Nephron progenitor cell (in vitro differentiated cells): ENCODE measurements around the gene ACTL7B.
"Not testable (repeated sequence)": the region's sequence is repeated elsewhere in the genome, so short reads cannot be mapped to it uniquely, and the experiment has no call there.

Source experiments
- DNase-seq: peaks from one replicate; pipeline ENCODE4 v3.0.0; 2021
- H3K27ac Mint-ChIP-seq: 2 replicates; pipeline ENCODE4 v1.8.0; 2021; ENCODE audit warnings: mild to moderate bottlenecking, moderate library complexity, mixed read lengths
- H3K27me3 Mint-ChIP-seq: 2 replicates; pipeline ENCODE4 v1.8.0; 2021; ENCODE audit warnings: mild to moderate bottlenecking, low read depth, mixed read lengths; ENCODE audit not compliant: poor library complexity
- H3K36me3 Mint-ChIP-seq: 2 replicates; pipeline ENCODE4 v1.8.0; 2021; ENCODE audit warnings: low read depth, mixed read lengths
- H3K4me1 Mint-ChIP-seq: 2 replicates; pipeline ENCODE4 v1.8.0; 2021; ENCODE audit warnings: mixed read lengths
- H3K4me3 Mint-ChIP-seq: 2 replicates; pipeline ENCODE4 v1.8.0; 2021; ENCODE audit warnings: mild to moderate bottlenecking, moderate library complexity, mixed read lengths
- H3K9me3 Mint-ChIP-seq: 2 replicates; pipeline ENCODE4 v1.8.0; 2021; ENCODE audit warnings: mild to moderate bottlenecking, moderate library complexity, mixed read lengths
- CTCF ChIP-seq: fragments of 200-600 bp; sonication (generic); IDR thresholded peaks from 2 replicates; pipeline ENCODE4 v1.5.0; 2021; ENCODE audit warnings: antibody characterized with exemption

ACTL7B gene

GRCh38 chr9:108845507-108845906, 10.3 kb downstream of the ACTL7B start:
- peaks cover 25% of the 10 kb centered on the region for H3K4me1 Mint-ChIP-seq
- no peak overlapping the region for H3K27ac Mint-ChIP-seq
- no peaks in the 10 kb centered on the region for H3K36me3 Mint-ChIP-seq
- H3K9me3 Mint-ChIP-seq = no peaks in the 10 kb centered on the region
- H3K27me3 Mint-ChIP-seq = no peaks in the 10 kb centered on the region
- no peak for TF ChIP-seq CTCF
- no peak for DNase-seq
- no peak overlapping the region for H3K4me3 Mint-ChIP-seq

GRCh38 chr9:108844856-108845255, 10.9 kb downstream of the ACTL7B start:
- Mint-ChIP-seq H3K27ac (peak overlapping the region; percentile 61), H3K4me1 (peaks cover 20% of the 10 kb centered on the region), H3K9me3 (no peaks in the 10 kb centered on the region), H3K4me3 (no peak overlapping the region), H3K36me3 (no peaks in the 10 kb centered on the region), H3K27me3 (no peaks in the 10 kb centered on the region)
- TF ChIP-seq CTCF = no peak
- DNase-seq = no peak

GRCh38 chr9:108844391-108844790, 11.4 kb downstream of the ACTL7B start:
- Mint-ChIP-seq H3K27me3 (no peaks in the 10 kb centered on the region), H3K9me3 (no peaks in the 10 kb centered on the region), H3K4me1 (peaks cover 17% of the 10 kb centered on the region), H3K27ac (no peak overlapping the region), H3K4me3 (no peak overlapping the region), H3K36me3 (no peaks in the 10 kb centered on the region)
- no peak for DNase-seq
- no peak for TF ChIP-seq CTCF

GRCh38 chr9:108842610-108843295, 13.0 kb downstream of the ACTL7B start:
- Mint-ChIP-seq H3K27ac (peak overlapping the region; percentile 31), H3K4me3 (no peak overlapping the region), H3K4me1 (peaks cover 16% of the 10 kb centered on the region), H3K9me3 (no peaks in the 10 kb centered on the region), H3K36me3 (no peaks in the 10 kb centered on the region), H3K27me3 (peaks cover 4% of the 10 kb centered on the region)
- DNase-seq = no peak
- no peak for TF ChIP-seq CTCF

GRCh38 chr9:108839561-108839960, 16.2 kb downstream of the ACTL7B start:
- H3K27me3 Mint-ChIP-seq, DNase-seq, H3K36me3 Mint-ChIP-seq, H3K4me3 Mint-ChIP-seq, H3K9me3 Mint-ChIP-seq, H3K27ac Mint-ChIP-seq: not testable (repeated sequence)
- H3K4me1 Mint-ChIP-seq = peaks cover 22% of the 10 kb centered on the region

- TF ChIP-seq CTCF = no peak
- Mint-ChIP-seq H3K27me3 (peaks cover 4% of the 10 kb centered on the region), H3K27ac (no peak overlapping the region), H3K9me3 (no peaks in the 10 kb centered on the region), H3K36me3 (no peaks in the 10 kb centered on the region), H3K4me1 (peaks cover 16% of the 10 kb centered on the region), H3K4me3 (no peak overlapping the region)
- DNase-seq = no peak
These were observed 17.8 kb downstream of the ACTL7B start for GRCh38 chr9:108838017-108838416.
